ENCODE measurements around the gene TAS2R40.

DNA sequence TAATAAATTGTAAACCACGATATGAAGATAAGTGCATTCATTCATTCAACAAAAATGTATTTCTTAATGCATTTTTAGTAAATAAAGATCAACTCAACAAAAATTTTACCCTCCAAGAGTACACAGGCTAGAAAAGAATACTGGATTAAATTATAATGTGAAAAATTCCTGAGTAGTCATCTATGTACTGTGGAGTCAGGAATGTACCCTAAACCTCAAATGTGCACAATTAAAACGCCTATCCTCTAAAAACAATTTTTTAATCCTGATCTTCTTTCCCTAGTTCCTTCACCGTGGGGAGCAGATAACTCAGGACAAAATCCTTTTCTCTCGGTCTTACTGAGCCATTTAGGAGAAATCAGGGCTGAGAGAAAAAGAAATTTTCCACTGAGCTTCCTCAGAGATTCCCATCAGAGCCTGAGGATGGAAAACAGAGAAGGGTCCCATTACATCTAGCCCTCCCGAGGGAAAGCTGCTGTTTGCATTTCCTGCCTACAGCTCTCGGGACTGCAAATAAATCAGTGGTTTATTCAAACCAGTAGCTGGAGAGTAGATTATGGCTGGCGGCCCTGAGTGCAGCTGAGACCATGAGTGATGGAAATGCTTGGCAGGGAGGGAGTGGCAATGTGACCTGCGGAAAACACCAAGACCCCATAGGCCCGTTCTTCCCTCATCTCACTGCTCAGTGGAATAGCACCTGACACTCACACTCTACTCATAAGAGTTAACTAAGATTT is 7.4 kb downstream of the TAS2R40 start:
- TF ChIP-seq CTCF (IDR thresholded peaks at IDR 0.05): no peak
- TF ChIP-seq POLR2A (IDR thresholded peaks at IDR 0.05): no peak

Data from uterus (tissue), 2 donors.